ENCODE results near the gene ZNF813.
A peak's percentile ranks its signal among the peaks of the same experiment; 100 is the strongest.
"Not testable (repeated sequence)": the region's sequence is repeated elsewhere in the genome, so short reads cannot be mapped to it uniquely, and the experiment has no call there.

The ZNF813 gene

DNA sequence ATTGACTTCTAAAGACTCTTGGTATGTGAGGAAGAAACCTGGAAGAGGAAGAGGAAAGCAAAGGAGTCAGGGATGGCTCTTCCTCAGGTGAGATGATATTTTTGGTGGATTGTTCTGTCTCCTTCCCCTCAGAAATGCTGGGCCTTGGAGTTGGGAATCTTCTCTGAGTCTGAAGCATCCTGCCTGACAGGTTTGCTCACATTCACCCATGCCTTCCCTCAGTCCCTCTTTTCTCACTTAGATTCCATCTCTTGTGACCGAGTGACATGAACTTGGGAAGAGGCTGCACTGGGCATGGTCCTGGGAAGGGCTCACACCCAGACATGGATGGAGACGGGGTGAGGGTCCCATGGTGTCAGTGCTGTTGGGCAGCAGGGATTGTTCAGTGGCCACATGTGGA, 16.2 kb downstream of the ZNF813 start:
- DNase-seq (ENCODE audit: low spot score) = not testable (repeated sequence)

DNA sequence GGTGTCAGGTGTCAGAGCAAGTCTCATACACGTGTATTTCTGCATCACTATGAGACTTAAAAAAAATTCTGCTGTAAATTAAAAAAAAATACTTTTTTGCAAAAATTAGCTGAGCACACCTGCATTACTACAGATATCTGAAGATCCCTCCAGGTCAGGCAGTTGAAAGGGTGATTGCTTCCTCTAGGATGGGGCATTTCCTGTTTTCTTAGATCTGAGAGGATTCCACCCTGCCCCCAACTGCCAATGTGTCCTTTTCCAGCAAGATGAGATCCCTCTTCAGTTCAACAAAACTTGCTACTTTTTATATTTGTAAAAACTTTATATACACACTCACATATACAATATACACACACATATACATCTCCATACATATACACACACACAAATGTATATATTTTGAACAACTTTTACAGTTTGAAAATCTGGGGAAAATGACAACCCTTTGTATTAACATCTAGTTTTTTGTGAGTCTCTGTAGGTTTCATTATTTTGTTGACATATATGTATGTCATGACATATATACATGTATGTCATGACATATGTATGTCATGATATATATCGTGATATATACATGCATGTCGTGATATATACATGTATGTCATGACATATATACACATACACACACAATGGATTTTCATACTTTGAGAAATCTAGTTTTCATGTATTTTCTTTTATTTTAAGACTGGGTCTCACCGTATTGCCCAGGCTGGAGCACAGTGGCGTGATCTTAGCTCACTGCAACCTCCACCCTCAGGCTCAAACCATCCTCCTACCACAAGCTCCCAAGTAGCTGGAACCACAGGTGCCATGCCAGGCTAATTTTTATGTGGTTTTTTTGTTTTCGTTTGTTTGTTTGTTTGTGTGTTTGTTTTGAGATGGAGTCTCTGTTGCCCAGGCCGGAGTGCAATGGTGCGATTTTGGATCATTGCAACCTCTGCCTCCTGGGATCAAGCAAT, 17.8 kb downstream of the ZNF813 start:
- DNase-seq (ENCODE audit: low spot score) = no peak

DNA sequence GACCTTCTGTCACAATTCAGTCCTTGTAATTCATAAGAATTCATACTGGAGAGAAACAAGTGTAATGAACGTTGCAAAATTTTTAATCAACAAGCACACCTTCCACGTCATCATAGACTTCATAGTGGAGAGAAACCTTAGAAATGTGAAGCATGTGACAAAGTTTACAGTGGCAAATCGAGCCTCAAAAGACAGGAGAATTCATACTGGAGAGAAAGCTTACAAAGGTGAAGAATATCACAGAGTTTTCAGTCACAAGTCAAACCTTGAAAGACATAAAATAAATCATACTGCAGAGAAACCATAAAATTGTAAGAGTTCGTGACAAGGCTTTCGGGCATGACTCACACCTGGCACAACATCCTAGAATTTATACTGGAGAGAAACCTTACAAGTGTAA, 24.6 kb downstream of the ZNF813 start:
- DNase-seq (ENCODE audit: low spot score) = peak; percentile 31

DNA sequence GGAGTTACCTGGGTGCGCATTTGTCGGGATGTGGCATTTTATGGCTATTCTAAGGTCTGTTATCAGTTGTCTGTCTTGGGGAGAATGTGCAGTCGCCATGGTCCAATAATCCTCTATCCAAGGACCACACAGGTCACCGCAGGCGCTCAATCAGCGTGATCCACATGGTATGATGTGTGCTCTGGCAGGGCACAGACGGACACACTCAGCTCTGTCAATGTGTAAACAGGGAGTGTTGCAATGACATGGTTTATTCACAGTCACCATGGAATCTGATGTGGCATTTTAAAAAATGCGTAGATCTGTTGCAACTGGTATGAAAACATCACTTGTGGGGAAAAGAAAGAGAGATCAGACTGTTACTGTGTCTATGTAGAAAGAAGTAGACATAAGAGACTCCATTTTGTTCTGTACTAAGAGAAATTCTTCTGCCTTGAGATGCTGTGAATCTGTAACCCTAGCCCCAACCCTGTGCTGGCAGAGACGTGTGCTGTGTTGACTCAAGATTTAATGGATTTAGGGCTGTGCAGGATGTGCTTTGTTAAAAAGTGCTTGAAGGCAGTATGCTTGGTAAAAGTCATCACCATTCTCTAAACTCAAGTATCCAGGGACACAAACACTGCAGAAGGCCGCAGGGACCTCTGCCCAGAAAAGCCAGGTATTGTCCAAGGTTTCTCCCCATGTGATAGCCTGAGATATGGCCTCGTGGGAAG, 29.9 kb downstream of the ZNF813 start:
- DNase-seq (ENCODE audit: low spot score) = not testable (repeated sequence)

DNA sequence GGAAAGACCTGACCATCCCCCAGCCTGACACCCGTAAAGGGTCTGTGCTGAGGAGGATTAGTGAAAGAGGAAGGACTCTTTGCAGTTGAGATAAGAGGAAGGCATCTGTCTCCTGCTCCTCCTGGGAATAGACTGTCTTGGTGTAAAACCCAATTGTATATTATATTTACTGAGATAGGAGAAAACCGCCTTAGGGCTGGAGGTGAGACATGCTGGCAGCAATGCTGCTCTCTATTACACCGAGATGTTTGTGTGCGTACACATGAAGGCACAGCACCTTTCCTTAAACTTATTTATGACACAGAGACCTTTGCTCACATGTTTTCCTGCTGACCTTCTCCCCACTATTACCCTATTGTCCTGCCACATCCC, 30.5 kb downstream of the ZNF813 start:
- not testable (repeated sequence) for DNase-seq (ENCODE audit: low spot score)

DNA sequence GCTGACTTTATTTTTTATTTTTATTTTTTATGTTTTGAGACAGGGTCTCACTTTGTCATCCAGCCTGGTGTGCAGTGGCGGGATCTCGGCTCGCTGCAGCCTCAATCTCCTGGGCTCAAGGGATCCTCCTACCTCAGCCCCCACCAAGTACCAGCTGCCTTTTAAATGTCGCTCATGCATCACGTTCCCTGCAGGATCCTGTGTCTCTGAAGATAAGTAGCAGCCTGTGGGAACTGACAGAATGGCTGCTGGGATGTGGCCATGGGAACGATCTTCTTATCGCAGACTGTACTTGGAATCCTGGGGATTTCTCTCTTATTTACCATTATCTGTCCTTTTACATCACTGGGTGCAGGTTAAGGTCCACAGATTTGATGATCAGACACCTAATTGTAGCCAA, 35.6 kb downstream of the ZNF813 start:
- not testable (repeated sequence) for DNase-seq (ENCODE audit: low spot score)

DNA sequence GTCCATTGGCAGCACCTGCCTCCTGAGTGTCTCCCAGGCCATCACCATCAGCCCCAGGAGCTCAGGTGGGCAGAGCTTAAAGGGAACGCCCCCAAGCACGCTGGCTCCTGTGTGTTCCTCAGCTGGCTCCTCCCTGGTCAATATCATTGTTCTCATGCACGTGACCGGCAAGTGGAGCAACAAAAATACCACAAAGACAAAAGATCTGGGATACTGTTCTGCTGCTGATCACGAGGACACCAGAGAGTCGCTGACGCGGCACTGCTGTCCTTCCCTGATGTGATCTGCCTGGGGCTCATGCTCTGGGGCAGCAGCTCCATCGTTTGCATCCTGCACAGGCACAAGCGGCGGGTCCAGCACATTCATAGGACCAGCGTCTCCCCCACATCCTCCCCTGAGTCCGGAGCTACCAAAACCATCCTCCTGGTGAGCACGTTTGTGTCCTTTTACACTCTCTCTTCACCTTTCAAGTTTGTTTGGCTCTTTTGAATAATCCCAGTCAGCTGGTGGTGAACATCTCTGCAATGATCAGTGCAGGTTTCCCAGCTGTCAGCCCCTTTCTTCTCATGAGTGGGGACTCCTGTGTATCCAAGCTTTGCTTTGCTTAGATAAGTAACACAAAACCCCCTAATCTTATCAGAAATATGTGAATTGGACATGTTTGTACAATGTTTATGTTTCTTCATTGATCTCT, 36.3 kb downstream of the ZNF813 start:
- DNase-seq (ENCODE audit: low spot score) = not testable (repeated sequence)

DNA sequence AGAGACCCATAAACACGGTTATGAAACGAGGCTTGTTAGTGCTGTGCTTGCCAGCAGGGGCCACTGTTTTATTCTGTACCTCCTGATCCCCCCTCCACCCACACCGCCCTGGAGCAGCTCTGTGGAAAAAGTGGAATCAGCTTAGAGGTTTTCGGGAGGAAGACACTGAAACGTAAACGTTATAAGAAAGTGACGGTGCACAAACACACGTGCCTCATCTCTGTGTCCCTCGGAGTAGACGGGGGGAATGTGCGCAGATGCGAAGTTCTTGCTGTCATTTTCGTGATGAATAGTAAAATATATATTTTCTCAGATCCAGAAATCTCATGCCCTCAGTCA, 36.8 kb downstream of the ZNF813 start:
- DNase-seq (ENCODE audit: low spot score) = not testable (repeated sequence)

DNA sequence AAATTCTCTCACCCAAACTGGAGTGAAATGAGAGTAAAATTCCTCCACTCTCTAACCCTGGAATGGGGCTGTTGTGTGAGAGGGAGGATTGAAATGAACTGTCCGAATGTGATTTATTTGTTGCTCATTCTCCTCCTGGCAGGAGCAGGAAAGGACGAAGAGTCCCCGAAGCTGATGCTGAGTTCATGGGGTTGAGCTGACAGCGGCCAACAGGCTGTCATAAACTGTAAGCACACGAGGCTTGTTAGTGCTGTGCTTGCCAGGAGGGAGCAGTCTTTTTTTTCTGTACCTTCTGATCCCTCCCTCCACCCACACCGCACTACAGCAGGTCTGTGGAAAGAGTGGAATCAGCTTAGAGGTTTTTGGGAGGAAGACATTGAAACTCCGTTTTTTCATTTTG, 37.4 kb downstream of the ZNF813 start:
- DNase-seq (ENCODE audit: low spot score) = no peak

DNA sequence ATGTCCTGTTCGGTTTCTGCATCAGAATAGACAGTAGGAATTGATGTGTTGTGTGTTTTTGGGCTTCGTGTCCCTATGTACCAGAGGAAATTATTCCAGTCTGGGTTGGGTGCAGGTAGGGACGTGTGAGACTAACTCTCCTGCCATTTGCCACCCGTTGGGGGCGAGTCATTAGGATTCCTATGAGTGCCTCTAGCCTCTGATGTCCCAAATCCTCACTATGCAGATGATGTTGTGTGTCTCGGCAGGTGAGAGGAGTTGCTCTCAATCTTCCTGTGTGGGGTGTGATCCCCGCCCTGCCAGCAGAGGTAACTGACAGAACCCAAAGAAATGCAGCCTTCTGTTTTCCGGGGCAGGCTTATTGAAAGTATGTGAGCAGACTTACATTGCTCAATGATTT, 39.2 kb downstream of the ZNF813 start:
- DNase-seq (ENCODE audit: low spot score) = no peak

DNA sequence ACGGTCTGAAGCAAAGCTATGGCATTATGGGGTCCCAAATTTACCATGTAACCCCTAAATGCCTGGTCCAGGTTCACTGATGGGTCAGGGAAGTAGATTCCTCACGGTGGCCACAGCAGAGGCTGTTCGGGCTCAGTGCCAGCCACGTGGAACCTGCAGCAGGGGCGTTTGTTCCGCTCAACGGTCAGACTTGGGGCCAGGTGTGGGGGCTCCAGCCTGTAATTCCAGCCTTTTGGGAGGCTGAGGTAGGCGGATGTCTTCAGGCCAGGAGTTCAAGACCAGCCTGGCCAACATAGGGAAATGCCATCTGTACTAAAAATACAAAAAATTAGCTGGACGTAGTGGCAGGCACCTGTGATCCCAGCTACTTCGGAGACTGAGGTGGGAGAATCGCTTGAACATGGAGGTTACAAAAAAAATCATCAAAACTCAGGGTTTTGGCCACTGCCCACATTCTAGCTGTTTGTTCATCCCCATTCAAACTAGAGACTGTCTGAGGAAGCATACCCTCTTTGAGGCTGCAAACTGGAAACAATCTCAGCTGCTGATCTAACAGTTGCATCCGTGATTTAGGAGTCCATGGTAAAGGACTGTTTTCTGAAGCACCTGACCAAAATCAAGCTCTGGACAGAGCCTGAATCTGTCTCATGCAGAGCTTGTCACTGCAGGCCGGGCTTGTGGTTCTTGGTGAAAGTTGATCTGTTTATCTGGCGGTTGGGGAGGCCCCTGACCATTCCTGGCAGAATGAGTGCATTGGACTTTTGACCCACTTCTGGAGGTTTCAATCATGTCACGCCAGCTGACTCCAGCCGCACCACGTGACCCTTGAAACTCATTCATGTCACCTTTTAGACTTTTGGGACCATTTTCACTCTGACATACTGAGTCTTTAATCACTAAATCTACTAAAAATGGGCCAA, 40.2 kb downstream of the ZNF813 start:
- no peak for DNase-seq (ENCODE audit: low spot score)

DNA sequence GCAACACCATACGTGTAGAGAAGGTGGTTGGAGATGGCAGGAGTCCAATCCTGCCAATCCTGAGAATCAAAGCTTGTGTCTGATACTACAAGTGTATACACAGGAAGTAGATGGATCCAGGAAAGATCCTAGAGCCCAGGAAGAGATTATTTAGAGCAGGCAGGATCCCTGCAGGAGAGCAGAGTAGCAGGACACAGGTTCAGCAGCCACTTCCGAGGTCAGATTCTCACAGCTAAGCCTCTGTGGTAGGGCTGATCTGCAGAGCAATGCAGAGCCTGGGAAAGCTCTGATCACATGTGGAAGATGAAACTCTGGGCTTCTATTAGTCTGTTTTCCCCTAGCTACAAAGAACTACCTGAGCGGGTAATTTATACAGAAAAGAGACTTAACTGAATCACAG, 41.9 kb downstream of the ZNF813 start:
- no peak for DNase-seq (ENCODE audit: low spot score)

DNA sequence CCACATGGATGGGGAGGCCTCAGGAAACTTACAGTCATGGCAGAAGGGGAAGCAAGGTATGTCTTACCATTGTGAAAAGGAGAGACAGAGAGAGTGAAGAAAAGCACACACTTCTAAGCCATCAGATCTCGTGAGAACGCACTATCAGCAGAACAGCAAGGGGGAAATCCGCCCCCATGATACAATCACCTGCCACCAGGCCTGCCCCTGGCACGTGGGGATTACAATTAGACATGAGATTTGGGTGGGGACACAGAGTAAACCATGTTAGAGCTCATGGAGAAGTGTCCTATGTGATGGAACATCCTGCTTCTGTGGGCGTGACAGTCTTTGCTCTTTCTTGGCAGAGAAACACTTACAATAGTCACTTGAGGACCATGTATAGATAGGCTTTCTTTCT, 42.3 kb downstream of the ZNF813 start:
- DNase-seq (ENCODE audit: low spot score) = no peak

DNA sequence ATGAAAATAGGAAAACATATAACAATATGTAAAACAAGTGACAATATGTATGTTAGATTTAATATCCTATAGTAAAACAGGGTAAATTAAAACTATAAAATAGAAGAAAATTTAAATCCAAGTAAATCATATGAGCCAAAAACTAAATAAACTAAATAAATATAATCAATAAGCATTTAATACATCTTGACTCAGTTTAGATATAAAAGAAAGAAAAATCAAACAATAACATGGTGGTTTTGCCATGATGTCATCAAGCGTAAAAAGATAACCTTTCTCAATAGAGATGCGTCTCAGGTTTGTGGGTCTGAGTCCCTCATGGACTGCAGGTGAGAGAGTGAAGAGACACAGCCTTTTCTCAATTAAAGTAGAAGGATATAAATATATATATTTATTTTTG, 43.8 kb downstream of the ZNF813 start:
- no peak for DNase-seq (ENCODE audit: low spot score)

DNA sequence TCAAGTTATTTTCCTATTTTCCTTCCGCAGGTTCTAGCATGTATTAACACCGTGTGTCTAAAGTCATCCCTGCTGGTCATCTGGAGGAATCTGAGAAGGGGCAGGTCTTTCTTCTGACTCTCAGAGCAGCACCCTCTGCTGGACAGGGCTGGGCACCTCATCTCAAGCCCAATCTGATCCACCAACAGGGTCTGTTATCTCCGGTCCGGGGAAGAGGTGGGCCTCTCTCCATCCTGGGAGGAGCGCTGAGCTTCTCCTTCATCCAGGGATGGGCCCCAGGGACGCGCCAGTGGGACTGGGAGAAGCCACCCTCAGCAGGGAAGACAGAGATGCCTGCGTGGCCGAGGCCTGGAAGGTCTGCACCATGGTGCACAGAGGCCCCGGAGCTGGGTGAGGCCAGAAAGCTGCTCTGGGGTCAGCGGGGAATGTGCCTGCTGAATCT, 44.4 kb downstream of the ZNF813 start:
- DNase-seq (ENCODE audit: low spot score) = peak; percentile 70

DNA sequence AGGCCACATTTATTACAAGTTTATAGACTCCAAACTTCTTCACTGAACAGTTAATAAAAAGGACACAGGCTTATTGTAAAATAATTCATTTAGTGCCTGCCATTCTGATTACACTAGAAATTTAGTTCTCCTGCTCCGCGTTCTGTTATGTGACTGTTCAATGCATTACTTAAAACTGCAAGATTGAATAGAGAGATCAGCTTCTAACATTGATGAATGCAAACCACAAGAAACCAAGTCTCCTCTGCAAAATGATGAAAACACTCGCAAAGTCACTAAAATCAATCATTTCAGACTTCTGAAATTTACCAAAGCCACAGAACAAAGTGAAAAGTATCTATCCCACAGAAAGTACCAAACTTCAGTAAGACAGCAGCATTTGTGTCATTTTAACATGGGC, 47.5 kb downstream of the ZNF813 start:
- DNase-seq (ENCODE audit: low spot score) = not testable (repeated sequence)

DNA sequence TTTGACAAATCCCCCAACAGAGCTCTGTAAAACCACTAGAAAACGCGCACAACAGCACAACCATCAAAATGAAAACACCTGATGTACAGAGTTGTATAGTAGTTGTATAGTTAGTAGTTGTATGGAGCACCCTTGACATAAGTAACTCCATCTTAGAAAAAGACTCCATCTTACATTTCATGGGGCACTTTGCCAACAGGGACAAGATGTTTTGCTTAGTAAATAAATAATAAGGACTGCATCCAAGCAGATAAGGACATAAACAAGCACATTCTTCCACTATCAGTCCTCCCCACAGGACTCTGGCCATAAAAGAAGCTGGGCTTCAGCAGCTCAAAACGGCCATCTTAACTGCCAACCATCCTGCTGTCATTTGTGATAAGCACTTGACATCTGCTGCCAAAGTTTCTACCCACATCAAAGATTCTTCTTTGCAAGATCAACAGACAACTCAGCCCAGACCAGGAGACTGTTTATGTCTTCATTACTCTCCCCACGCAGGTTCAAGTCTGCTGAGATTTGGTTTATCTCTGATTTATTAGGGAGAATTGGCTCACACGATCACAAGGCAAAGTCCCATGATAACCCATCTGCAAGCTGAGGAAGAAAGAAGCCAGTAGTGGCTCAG, 49.7 kb downstream of the ZNF813 start:
- DNase-seq (ENCODE audit: low spot score) = no peak

DNA sequence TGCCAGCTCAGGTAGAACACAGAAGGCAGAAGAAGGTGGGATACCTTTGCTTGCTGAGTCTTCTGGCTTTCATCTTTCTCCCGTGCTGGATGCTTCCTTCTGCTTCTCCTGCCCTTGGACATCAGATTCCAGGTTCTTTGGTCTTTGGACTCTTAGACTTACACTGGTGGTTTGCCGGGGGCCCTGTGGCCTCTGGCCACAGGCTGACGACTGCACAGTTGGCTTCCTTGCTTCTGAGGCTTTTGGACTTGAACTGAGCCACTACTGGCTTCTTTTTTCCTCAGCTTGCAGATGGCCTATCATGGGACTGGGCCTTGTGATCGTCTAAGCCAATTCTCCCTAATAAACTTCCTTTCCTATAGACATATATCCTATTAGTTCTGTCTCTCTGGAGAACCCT, 50.6 kb downstream of the ZNF813 start:
- no peak for DNase-seq (ENCODE audit: low spot score)

DNA sequence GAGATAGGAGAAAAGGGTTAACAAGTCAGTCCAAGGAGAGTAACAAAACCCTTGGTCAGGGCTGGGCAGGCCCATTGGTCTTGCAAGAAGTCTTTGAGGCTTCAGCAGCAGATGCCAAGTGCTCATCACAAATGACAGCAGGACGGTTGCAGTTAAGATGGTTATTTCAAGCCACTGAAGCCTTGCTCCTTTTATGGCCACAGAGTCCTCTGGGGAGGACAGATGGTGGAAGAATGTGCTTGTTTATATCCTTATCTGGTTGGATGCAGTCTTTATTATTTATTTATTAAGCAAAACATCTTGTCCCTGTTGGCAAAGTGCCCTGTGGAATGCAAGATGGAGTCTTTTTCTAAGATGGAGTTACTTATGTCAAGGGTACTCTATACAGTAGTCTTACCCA, 51.2 kb downstream of the ZNF813 start:
- DNase-seq (ENCODE audit: low spot score) = no peak

DNA sequence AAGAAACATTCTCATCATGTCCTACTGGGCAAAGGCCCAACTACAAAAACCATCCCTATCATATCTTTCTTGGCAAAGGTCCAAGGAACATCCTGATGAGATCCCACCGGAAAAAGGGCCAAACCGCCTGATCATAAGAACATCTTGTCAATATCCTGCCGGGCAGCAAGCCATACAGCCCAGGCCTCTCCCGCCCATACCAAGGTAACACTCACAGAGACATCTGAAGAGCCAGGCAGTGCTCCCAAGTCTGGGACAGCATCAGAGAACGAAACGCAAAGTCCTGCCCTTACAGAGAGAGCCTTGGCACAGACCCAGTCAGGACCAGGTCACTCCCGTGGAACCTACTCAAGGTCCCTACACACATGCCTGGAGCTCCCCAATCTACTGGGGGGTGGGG, 51.9 kb downstream of the ZNF813 start:
- no peak for DNase-seq (ENCODE audit: low spot score)

DNA sequence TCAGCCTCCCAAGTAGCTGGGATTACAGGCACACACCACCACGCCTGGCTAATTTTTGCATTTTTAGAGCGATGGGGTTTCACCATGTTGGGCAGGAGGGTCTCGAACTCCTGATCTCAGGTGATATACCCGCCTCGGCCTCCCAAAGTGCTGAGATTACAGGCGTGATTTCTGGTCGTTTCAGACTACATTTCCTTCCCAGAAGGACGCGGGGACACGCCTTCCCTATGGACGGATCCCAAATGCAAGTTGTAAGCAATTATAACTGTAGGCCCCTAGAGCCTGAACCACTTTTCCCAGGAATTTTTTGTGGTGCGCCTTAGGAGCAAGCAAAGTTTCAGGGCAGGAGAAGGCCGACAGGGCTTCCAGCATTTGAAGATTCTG, 52.6 kb downstream of the ZNF813 start:
- no peak for DNase-seq (ENCODE audit: low spot score)
